Colonic mucosa (tissue), 4 donors: ENCODE measurements around the gene GALR3. TPM values are rescaled to one million over a fixed set of nuclear protein-coding genes. Genes with fewer than 3 reads are reported as not detected.
A peak's percentile ranks its signal among the peaks of the same experiment; 100 is the strongest.

Source experiments
- DNase-seq: peaks from one replicate; pipeline ENCODE4 v3.0.0-alpha.2; 2020
- H3K27ac ChIP-seq: fragments of 200-600 bp; one replicate; pipeline ENCODE4 v1.8.0; 2021
- H3K27me3 ChIP-seq: fragments of 200-600 bp; one replicate; pipeline ENCODE4 v1.8.0; 2021
- H3K36me3 ChIP-seq: fragments of 200-600 bp; one replicate; pipeline ENCODE4 v1.8.0; 2021
- H3K4me1 ChIP-seq: fragments of 200-600 bp; one replicate; pipeline ENCODE4 v1.8.0; 2021; ENCODE audit warnings: mild to moderate bottlenecking
- H3K4me3 ChIP-seq: fragments of 200-600 bp; one replicate; pipeline ENCODE4 v1.8.0; 2021
- H3K9ac ChIP-seq, 2 donors: one replicate each; pipeline ENCODE4 v1.7.0; 2013; ENCODE audit warnings: control low read depth in 2 of 2, low read depth in 2 of 2, low read length in 2 of 2
- H3K9me3 ChIP-seq: fragments of 200-600 bp; one replicate; pipeline ENCODE4 v1.8.0; 2021
- CTCF ChIP-seq: fragments of 200-600 bp; IDR thresholded peaks from one replicate; pipeline ENCODE4 v1.8.0; 2022; ENCODE audit warnings: antibody characterized with exemption, mild to moderate bottlenecking
- intact Hi-C: fragments of 100-400 bp; cut with DNase I; formaldehyde crosslinking; loops from one replicate; pipeline ENCODE4 v1.14.1; 2022
- total RNA-seq, 2 donors: library from RNA; stranded (reverse); fragmentation: NEBNext Ultra II Directional in 1 of 2; extraction: Animal tissue kit (Norgen Biotek cat#: 25700) in 1 of 2; gene quantifications; one replicate each; pipeline ENCODE4 v1.2.1, GENCODE V29; 2021
- donor health status: healthy.
- donor health status: DM: no; HTN: no; CAD: no.
- donor health status: DM: no; HTN: no; CAD: no.

Gene GALR3
- total RNA-seq, 2 donors from 2014 or later: 0.74 TPM; not detected in 1

GRCh38 chr22:37804881-37805809 is 18.0 kb upstream of the GALR3 start:
- no peaks in the 10 kb centered on the region for H3K36me3 ChIP-seq
- intact Hi-C loops: no loop called here
- H3K27me3 ChIP-seq: no peaks in the 10 kb centered on the region
- H3K27ac ChIP-seq: peak overlapping the region; percentile 68
- H3K9me3 ChIP-seq: no peaks in the 10 kb centered on the region
- DNase-seq: peak; percentile 93
- peak overlapping the region; percentile 85 to 96 for H3K9ac ChIP-seq
- no peak for TF ChIP-seq CTCF
- peak overlapping the region; percentile 60 for H3K4me3 ChIP-seq
- H3K4me1 ChIP-seq: peaks cover 4% of the 10 kb centered on the region

GRCh38 chr22:37805810-37806277 is 17.3 kb upstream of the GALR3 start:
- intact Hi-C loops: no loop called here
- Histone ChIP-seq H3K9ac (peak overlapping the region; percentile 80 to 96), H3K27me3 (no peaks in the 10 kb centered on the region), H3K27ac (peak overlapping the region; percentile 68), H3K4me3 (peak overlapping the region; percentile 60), H3K9me3 (no peaks in the 10 kb centered on the region), H3K4me1 (peaks cover 4% of the 10 kb centered on the region), H3K36me3 (no peaks in the 10 kb centered on the region)
- peak; percentile 58 for DNase-seq
- TF ChIP-seq CTCF: no peak

- TF ChIP-seq CTCF: no peak
- Histone ChIP-seq H3K4me1 (peaks cover 4% of the 10 kb centered on the region), H3K36me3 (no peaks in the 10 kb centered on the region), H3K27ac (peak overlapping the region; percentile 68), H3K27me3 (no peaks in the 10 kb centered on the region), H3K9me3 (no peaks in the 10 kb centered on the region), H3K4me3 (peak overlapping the region; percentile 60), H3K9ac (peak overlapping the region; percentile 80 to 96)
- intact Hi-C loops: no loop called here
- DNase-seq: peak; percentile 68
Measured at GRCh38 chr22:37806409-37807333, 16.5 kb upstream of the GALR3 start.

- Histone ChIP-seq H3K27ac (peak within 1 kb of the TSS; percentile 68), H3K27me3 (no peaks in the 10 kb centered on the region), H3K4me3 (peak within 1 kb of the TSS; percentile 60), H3K9ac (peak within 1 kb of the TSS; percentile 80 to 96), H3K4me1 (peaks cover 4% of the 10 kb centered on the region), H3K36me3 (no peaks in the 10 kb centered on the region), H3K9me3 (no peaks in the 10 kb centered on the region)
- intact Hi-C loops: no loop called here
- DNase-seq: peak; percentile 98
- no peak for TF ChIP-seq CTCF
Measured at GRCh38 chr22:37807410-37808293, 15.5 kb upstream of the GALR3 start, which contains the start of gene GCAT. Gene GCAT (plus strand): TSS chr22:37807934. CDS start chr22:37807968, 34 bp downstream.
